HTERT RPE-1 (cell line): ENCODE results near the gene CCNJL.
"Not testable (repeated sequence)": the region's sequence is repeated elsewhere in the genome, so short reads cannot be mapped to it uniquely, and the experiment has no call there.

Source experiments
- in situ Hi-C: fragments of 300-500 bp; cut with MboI; formaldehyde crosslinking; loops from 4 replicates; pipeline ENCODE4 v1.14.3; 2020; ENCODE audit warnings: low sequenced_read_pairs

CCNJL gene

DNA sequence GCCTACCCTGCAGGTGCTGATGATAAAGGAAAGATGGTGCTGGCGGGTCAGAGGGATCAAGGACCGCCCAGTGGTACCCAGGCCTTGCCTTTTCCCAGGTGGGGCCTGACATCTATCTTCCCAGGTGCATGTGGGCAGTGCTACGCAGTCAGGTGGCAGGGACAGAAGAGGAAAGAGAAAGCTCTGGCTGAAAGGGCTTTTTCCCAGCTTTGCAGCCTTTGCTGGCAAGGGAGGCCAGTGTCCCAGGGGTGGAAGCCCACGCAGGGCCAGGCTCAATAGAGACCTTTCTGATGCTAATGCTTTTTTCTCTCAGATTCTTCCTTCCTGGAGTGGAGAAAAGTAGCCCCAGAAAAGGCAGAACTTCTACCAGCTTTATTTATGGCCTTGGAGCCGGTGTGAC, 46.3 kb downstream of the CCNJL start:
- in situ Hi-C loops: no loop called here

DNA sequence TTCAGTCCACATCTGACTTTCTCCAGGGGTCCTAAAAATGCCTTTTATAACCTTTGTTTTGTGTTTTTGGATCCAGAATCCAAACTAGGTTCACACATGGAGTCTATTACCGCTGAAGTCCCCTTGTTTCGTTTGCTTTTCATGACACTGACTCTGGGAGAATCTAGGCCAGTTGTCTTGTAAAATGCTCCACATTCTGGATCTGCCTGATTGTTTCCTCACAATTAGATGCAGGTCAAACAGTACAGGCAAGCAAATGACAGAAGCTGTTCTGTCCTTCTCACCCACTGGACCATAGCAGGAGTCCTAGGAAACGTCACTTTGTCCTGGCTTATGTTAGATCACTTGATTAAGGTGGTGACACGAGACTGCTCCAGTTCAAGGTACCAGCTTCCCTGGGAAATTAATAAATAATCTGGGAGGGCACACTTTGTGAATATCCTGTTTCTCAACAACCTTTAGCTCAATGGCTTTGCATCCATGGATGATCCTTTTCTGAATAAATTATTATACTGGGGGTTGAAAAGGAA, 49.0 kb downstream of the CCNJL start:
- in situ Hi-C loops: no loop called here

DNA sequence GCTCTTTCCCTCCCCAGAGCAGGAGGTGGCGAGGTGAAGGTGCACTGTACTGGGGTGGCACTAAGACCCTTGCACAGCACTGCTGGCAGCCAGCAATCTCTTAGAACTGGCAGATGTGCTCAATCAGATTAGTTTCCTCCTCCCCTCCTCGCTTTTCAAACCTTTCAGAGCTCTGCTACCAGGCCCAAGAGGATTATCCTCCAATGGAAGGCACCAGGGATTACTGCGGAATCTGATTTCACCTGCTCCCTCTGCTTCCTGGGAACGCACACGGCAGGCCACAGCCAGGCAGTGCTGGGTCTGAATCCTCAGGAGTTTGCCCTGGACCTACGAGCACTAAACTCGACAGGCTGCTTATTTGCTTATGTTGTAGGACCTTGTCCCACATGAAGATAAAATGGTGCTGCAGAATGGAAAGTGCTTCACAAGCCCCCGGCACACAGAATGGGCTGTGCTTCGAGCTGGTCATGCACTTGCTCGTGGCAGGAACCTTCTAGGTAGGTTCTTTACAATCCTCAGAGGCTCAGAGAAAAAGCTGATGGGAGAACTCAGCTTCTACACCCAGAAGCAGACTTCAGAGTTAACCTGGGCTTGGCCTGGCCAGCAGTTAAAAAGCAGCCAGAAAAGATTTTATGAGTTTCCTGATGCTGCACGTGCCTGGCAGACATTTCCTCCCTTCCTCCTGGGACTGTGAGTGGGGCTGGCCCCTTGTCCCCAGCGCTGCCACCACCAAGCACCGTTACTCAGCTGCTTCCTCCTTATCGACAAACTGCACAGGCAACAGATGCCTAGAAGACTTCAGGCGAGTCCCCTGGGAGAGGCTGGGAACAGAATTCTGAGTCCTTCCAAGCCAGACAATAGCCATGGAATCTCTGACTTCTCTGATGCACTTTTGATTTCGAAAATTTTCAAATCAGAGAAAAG, 50.0 kb downstream of the CCNJL start:
- in situ Hi-C loops: no loop called here

DNA sequence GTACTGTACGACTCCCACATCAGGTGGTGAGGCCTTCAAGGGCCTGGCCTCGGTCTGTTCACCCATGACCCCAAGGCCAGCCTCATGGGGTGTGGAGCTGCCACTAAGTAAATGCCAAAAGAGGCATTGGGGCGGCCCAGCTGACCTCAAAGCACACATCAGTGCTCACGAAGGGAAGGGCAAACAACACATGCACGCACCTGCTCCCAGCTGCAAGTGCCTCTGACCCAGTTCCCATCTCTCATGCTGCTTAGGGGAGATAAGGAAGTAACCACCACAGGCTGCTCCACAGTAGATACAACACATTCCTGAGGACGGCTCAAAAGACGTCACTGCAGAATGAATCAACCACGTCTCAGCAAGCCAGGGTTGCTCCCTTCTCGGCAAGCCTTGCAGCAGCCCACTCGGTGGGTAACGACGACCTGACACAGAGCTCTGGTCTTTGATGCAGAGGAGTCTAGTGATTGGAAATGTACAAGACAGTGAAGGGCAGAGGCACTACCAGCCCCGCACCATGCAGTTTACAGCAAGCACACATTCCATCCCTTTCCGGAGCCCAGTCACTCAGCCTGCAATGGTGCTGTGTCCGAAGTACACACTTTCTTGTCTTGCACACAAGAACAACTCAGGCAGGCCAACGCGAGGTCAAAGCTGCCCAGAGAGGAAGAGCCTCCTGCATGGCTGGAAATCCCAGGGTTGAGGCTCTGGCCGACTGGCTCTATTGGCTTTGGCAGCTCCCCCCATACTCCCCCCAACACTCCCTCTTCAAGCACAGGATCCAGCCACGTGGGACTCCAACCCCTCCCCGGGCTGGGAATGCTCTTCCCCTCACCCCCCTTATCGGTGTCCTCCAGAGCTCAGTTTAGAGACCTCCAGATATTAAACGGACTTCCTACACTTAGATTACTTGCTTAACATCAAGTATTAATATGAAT, 51.2 kb downstream of the CCNJL start:
- in situ Hi-C loops: no loop called here

DNA sequence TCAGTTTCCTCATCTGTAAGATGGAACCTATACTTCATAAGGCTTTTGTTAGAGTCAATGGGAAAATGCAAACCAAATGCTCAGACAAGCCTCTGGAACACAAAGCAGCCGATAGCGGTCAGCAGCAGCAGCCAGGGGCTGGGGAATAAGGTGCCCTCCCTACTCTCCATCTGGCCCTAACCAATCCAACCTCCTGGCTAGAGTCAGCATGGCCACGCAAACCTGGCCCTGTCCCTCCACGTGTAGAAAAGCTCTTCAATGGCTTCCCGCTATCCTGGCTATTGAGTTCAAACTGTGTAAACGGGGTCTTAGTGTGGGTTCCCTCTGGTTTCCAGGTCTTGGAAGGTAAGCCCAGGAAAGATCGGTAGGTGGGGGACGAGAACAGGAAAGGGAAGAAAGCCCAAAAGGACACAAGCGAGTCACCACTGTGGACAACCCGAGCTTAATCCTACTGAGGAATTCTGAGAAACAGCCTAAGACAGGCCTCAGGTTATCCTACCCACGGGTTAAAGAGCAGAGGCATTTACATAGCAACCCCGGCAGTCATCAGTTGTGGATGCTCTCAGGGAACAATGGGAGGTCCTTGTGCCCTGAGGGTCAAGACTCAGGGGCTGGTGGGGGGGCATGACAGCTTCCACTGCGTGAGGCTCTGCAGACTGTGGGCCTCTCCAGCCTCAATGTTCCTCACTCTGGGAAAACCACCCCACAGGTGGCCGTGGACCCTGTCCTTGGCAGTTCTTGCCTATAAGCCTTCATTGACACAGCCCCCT, 52.2 kb downstream of the CCNJL start:
- in situ Hi-C loops: no loop called here

DNA sequence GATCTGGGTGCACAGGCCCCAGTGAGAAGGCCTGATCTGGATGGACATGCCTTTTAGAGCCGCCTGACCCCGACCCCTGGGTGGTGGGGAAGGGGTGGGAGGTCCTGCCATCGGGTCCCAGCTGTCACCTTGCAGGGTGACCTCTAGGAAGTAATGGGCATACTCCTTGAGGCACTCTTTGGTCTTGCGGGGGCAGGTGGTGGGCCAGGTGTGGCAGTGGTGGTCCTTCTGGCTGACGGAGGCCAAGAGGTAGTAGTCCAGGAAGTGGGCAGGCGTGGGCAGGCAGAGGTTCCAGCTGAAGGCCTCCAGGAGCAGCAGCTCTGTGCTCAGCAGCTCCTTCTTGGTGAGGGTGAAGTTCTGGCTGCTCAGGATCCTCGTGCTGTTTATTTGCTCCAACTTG, 53.0 kb downstream of the CCNJL start:
- in situ Hi-C loops: no loop called here

DNA sequence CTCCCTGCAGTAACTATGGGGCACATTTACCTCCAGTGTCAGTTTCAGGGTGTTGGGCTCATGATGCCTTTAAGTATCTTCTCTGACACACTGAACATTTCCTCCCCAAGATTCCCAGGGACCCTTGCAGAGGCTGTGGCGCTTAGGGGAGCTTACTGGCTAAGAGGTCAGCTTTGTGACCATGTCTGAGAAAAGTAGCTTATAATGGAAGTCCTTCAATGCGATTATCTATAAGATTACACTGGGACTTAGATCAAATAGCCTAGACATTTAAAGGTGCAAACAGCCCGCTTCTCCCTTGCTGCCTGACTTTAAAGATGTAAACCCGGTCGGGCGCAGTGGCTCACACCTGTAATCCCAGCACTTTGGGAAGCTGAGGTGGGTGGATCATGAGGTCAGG, 57.7 kb downstream of the CCNJL start:
- in situ Hi-C loops: no loop called here

DNA sequence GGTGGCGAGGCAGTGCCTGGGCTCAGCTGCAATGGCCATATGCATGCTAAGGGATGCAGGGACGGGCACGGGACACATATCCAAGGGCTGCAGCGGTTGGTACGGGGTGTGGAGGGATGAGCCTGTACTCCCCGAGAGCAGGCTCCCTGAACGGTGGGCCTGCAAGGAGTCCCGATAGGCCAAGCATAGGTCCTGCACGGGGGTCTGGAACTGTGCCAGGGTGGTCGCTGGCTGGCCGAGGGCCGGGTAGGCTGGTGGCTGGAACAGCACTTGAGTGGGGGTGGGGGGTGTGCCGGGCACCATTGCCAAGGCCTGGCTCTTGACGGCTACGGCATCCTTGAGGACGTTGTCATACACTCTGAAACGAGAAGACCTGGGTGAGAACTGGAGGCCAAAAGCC, 58.9 kb downstream of the CCNJL start:
- in situ Hi-C loops: no loop called here

DNA sequence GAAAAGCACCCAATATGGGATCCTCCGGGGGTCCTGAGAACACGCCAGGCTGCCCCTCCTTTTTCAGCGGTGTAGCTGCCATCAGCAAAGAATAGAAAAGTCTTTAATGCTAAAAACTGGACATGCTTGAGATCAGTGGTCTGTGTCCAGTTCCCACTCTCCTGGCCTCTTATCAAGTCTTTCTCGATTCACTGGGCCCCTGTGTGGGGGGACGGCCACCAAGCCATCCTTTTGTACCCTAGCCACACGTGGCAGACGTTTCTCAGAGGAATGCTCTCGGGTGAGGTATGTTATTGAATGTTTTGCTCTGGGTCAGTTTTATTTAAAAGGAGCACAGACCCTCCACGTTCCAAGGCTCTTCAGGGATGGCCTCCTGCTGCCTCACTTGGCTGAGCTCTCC, 59.4 kb downstream of the CCNJL start:
- in situ Hi-C loops: no loop called here

DNA sequence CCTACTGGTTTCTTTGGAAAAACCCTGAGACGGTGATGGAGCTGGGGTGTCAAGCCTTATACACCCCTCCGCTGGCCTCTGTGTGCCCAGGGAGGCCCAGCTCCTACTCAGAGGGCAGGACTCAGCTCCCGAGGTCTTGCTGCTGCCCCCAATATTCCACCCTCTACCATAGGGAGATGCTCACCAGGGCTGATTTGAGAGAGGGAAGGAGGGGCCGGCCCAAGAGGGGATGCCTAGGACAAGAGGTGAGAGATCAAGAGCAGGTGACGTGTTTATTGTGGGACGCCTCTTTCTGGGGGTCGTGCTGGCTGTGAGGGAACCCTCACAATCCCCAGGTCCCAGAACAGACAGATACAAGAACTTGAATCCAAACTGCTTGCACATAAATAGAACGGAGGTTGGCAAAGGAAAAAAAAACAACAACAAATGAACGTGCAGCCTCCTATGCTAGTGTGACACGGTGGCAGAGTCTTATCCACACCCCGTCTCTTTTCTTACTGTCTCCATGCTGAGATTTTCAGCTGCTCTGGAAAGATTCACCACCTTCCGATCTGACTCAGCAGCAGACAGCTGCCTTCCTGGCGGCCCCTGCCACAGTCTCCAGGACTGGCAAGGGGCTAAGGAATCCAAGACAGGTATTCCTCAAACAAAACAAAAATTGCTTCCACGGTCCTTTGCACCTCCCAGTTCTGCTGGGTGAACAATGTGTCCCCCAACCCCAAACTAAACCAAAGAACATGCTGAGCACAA, 60.8 kb downstream of the CCNJL start:
- in situ Hi-C loops: no loop called here

DNA sequence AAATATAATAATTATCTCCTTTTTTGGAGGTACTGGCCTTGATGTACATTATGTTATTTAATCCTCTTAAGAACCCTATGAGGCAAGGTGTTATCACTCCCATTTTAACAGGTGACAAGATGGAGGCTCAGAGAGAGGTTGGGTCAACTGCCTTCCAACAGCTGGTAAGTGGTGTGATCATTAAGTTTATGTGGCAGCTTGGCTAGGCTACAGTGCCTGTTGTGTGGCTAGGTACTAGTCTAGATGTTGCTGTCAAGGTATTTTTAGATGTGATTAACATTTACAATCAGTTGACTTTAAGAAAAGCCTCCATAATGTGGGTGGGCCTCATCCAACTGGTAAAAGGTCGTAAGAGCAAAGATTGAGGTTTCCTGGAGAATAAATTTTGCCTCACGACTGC, 61.5 kb downstream of the CCNJL start:
- in situ Hi-C loops: no loop called here

DNA sequence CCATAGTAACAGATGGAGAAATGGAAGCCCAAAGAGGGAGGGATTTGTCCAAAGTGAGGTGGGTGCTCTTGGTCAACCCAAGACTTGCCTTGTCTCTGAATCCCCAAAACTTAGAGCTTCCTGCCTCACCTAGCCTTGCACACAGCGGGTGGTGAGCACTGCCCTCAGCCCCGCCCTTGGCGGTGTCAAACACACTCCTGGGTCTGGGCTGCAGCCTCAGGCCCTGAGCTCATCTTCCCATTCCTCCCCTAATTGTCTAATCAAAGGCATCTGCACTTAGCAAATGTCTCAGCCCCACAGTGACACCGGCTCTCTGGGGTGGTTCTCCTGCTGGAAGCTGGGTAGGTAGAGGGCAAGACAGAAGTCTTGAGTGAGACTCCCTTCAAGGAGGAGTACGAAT, 62.1 kb downstream of the CCNJL start:
- in situ Hi-C loops: no loop called here

DNA sequence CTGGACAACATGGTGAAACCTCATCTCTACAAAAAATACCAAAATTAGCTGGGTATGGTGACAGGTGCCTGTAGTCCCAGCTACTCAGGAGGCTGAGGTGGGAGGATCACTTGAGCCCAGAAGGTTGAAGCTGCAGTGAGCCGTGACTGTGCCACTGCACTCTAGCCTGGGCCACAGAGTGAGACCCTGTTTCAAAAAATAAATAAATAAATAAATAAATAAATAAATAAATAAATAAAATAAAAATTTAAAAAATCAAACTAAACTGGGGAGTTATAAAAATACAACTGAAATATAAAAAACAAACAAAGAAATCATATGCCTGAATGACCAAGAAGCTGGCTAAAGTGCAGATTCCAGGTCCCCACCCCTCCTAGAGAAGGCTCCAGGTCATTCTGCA, 62.8 kb downstream of the CCNJL start:
- in situ Hi-C loops: not testable (repeated sequence)

DNA sequence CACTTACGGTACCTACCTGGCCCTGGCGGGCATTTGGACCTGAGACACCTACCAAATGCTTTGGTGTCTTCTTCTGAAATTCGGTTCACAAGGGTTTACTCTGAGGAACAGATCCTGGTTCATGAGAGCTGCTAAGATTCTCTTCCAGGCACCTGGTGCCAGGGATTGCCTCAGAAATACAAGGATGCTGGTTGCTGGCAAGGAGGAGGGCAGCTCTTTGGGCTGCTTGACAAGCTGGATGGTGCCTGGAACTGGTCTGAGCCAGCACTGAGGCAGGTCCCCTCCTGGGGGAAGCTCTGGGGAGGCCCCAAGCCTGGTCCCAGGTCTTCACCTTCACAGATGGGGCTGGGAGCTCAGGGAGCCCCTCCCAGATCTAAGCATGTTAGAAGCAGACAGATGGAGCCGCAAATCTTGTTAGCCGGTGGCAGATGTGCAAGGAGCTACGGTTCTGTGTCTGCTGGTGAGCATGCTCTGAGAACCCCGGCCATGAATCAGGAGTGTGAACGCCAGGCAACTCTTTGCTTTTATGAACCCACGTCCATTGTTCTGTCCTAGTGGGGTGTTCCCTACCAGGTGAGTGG, 66.8 kb downstream of the CCNJL start:
- in situ Hi-C loops: no loop called here

DNA sequence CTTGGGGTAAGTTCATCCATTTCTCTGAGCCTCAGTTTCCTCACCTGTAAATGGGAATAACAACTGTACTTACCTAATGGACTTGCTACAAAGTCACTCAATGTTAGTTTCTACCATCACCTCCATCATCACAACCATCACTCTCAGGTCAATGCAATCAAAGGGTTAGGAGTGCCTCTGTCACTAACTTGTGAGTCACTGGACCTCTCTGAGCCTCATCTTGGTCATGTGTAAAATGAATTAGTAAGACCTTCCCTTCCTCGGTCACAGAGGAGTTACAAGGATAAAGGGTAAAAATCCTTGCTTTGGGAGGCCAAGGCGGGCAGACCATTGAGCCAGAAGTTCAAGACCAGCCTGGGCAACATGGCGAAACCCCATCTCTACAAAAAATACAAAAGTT, 70.2 kb downstream of the CCNJL start:
- in situ Hi-C loops: no loop called here

DNA sequence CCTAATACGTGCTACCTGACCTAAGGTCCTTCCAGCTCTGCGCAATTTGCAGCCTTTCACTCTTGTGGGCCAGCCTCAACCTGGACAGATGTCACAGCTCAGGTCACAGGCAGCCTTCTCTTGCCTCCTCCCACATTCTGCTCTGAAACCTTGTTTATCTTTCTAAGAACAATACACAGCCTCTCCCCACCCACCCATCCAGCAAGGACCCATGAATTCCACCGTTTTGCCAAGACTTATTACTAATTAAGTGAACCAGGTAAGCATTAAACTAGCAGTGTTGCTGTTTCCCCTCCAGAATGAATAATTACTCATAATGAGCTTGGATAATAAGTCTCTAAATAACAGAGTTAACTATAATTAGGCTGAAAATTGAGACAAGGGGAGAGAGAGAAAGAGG, 72.0 kb downstream of the CCNJL start:
- in situ Hi-C loops: no loop called here

DNA sequence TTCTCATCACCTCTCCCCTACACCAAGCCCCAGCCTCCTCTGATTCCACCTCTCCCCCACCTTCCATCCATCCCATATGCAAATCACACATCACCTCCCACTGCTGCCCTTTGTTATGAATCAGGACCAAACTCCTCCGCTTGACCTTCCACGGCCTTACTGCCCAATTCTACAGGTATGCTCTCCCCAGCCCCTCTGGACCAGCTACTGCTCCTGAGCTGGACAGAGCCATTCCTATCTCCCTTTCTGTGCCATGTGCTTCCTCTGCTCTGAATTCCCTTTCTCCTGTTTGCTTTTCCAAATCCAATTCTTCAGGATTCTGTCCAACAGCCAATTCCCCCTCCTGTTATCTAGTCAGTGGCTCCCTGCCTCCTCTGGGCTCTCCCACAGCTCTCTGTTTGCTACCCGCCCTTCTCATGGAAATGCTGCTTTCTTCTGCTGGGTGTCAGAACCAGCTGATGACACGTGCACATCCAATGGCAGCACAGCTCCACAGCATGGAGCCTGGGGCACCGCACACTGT, 74.7 kb downstream of the CCNJL start:
- in situ Hi-C loops: no loop called here

DNA sequence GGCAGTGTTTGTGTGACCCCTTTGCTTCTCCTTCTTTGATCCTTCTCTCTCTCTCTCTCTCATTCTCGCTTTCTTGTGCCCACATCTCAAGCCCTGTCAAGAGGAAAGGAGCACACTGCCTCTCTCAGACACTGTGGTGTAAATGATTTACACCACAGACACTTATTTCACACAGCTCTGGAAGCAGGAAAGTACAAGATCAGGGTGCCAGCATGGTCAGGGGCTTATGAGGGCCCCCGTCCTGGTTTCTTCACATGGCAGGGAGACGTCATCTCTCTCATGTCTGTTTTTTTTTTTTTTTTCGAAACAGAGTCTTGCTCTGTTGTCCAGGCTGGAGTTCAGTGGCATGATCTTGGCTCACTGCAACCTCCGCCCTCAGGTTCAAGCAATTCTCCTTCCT, 76.6 kb downstream of the CCNJL start:
- in situ Hi-C loops: no loop called here

DNA sequence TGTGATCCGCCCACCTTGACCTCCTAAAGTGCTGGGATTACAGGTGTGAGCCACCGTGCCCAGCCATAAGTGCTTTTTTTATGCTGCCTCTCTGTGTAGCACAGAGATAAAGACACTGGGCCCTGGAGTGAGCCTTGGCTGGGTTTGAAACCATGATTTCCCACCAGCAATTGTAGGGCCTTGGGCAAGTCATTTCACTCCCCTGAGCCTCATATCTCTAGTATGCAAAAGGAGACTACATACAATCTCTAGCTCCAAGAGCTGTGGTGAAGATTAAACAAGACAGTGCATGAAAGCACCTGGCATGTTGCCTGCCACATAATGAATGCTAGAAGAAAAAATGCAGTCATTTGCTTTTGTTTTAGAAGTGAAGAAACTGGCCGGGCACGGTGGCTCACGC, 79.1 kb downstream of the CCNJL start:
- in situ Hi-C loops: no loop called here
